Neuronal stem cell (in vitro differentiated cells): ENCODE data around the gene ACSF3.

Experiments used
- DNase-seq: peaks from one replicate; pipeline ENCODE4 v3.0.0-alpha.2; 2013; ENCODE audit warnings: low spot score
- H2AFZ ChIP-seq: one replicate; pipeline ENCODE4 v1.6.1; 2013; ENCODE audit warnings: mild to moderate bottlenecking, low read length, inconsistent platforms
- H2AK5ac ChIP-seq: 2 replicates; pipeline ENCODE4 v1.6.1; 2013; ENCODE audit warnings: low read depth, mild to moderate bottlenecking, inconsistent platforms, low read length, moderate library complexity, mixed read lengths
- H2BK120ac ChIP-seq: 2 replicates; pipeline ENCODE4 v1.6.1; 2013; ENCODE audit warnings: low read depth, mild to moderate bottlenecking, inconsistent platforms, low read length, moderate library complexity, mixed read lengths
- H2BK12ac ChIP-seq: one replicate; pipeline ENCODE4 v1.6.1; 2013; ENCODE audit warnings: low read length, inconsistent platforms
- H2BK15ac ChIP-seq: 2 replicates; pipeline ENCODE4 v1.6.1; 2013; ENCODE audit warnings: mild to moderate bottlenecking, low read length, inconsistent platforms, mixed read lengths
- H2BK5ac ChIP-seq: one replicate; pipeline ENCODE4 v1.6.1; 2013; ENCODE audit warnings: inconsistent platforms, mild to moderate bottlenecking, low read length, moderate library complexity
- H3K14ac ChIP-seq: one replicate; pipeline ENCODE4 v1.6.1; 2013; ENCODE audit warnings: low read length, inconsistent platforms
- H3K18ac ChIP-seq: 2 replicates; pipeline ENCODE4 v1.6.1; 2013; ENCODE audit warnings: low read length, inconsistent platforms
- H3K23ac ChIP-seq: 2 replicates; pipeline ENCODE4 v1.6.1; 2013; ENCODE audit warnings: low read depth, mild to moderate bottlenecking, mixed read lengths, low read length, inconsistent platforms; ENCODE audit not compliant: poor library complexity
- H3K27ac ChIP-seq: replicated peaks from 3 replicates; pipeline ENCODE4 v1.5.1; 2013; ENCODE audit warnings: low read length, inconsistent platforms
- H3K27me3 ChIP-seq, 3 experiments: 2 replicates each; pipeline ENCODE4 v1.6.1; 2013; ENCODE audit warnings: low read length in 3 of 3, mild to moderate bottlenecking in 2 of 3, inconsistent platforms in 1 of 3, low read depth in 1 of 3, mixed read lengths in 1 of 3, moderate library complexity in 1 of 3; ENCODE audit not compliant: control insufficient read depth in 3 of 3, insufficient read depth in 3 of 3
- H3K36me3 ChIP-seq, 2 donors: replicated peaks in 1 of 2; 2 replicates each; pipeline ENCODE4 v1.6.1; 2013; ENCODE audit warnings: low read length in 2 of 2; ENCODE audit not compliant: control insufficient read depth in 2 of 2, insufficient read depth in 2 of 2
- H3K4ac ChIP-seq: 2 replicates; pipeline ENCODE4 v1.6.1; 2013; ENCODE audit warnings: inconsistent platforms, mild to moderate bottlenecking, low read length, moderate library complexity
- H3K4me1 ChIP-seq, 2 donors: 1 replicate in 1 of 2; 2 replicates in 1 of 2; pipeline ENCODE4 v1.6.1; 2013; ENCODE audit warnings: low read length in 2 of 2, low read depth in 1 of 2; ENCODE audit not compliant: control insufficient read depth in 2 of 2, insufficient read depth in 1 of 2
- H3K4me2 ChIP-seq: one replicate; pipeline ENCODE4 v1.6.1; 2013; ENCODE audit warnings: mild to moderate bottlenecking, low read length, inconsistent platforms; ENCODE audit not compliant: insufficient read depth, poor library complexity, severe bottlenecking
- H3K4me3 ChIP-seq, 2 donors: 2 replicates each; pipeline ENCODE4 v1.5.1; 2013; ENCODE audit warnings: low read length in 2 of 2, mild to moderate bottlenecking in 2 of 2, inconsistent platforms in 1 of 2, moderate library complexity in 1 of 2
- H3K79me1 ChIP-seq: one replicate; pipeline ENCODE4 v1.6.1; 2013; ENCODE audit warnings: low read depth, mild to moderate bottlenecking, inconsistent platforms, low read length, moderate library complexity
- H3K9ac ChIP-seq: one replicate; pipeline ENCODE4 v1.6.1; 2013; ENCODE audit warnings: mild to moderate bottlenecking, low read depth, low read length, inconsistent platforms; ENCODE audit not compliant: poor library complexity
- H3K9me3 ChIP-seq, 2 donors: replicated peaks in 1 of 2; 2 replicates each; pipeline versions ENCODE3 to v1.6.1; 2013; ENCODE audit warnings: low read length in 2 of 2, mild to moderate bottlenecking in 2 of 2, inconsistent platforms in 1 of 2, low read depth in 1 of 2, mixed read lengths in 1 of 2, moderate library complexity in 1 of 2; ENCODE audit not compliant: control insufficient read depth in 2 of 2, insufficient read depth in 1 of 2
- H4K8ac ChIP-seq: one replicate; pipeline ENCODE4 v1.6.1; 2013; ENCODE audit warnings: low read depth, mild to moderate bottlenecking, inconsistent platforms, low read length, moderate library complexity
- H4K91ac ChIP-seq: one replicate; pipeline ENCODE4 v1.6.1; 2013; ENCODE audit warnings: low read length, low read depth, mild to moderate bottlenecking, inconsistent platforms; ENCODE audit not compliant: poor library complexity
- WGBS, 2 donors: extraction: QIAGEN DNeasy Blood & Tissue Kit; methylation state at CpG; one replicate each; pipeline ENCODE4 v1.1.7; 2013; ENCODE audit warnings: missing lambda C conversion rate in 2 of 2, mixed read lengths in 1 of 2; ENCODE audit not compliant: insufficient read length in 2 of 2, insufficient replicate concordance in 1 of 2; ENCODE audit errors: extremely low coverage in 2 of 2; 5-methylcytosine and 5-hydroxymethylcytosine counted together

Gene ACSF3

GRCh38 chr16:89143201-89143741 is 49.6 kb downstream of the ACSF3 start:
- Histone ChIP-seq H3K4ac (no peak overlapping the region), H2AK5ac (no peak overlapping the region), H3K14ac (no peak overlapping the region), H4K8ac (peak overlapping the region; percentile 56), H2BK15ac (no peak overlapping the region), H2BK5ac (no peak overlapping the region), H2BK120ac (peak overlapping the region; percentile 5), H3K36me3 (peaks cover 34 to 35% of the 10 kb centered on the region in 2 donors), H4K91ac (no peak overlapping the region), H3K4me3 (no peak overlapping the region), H3K4me1 (no peaks in the 10 kb centered on the region), H3K27me3 (no peaks in the 10 kb centered on the region), H2AFZ (no peak overlapping the region), H3K23ac (no peak overlapping the region), H3K27ac (no peak overlapping the region), H3K79me1 (peaks cover 6% of the 10 kb centered on the region), H3K9me3 (peaks cover 0 to 7% of the 10 kb centered on the region in 2 donors), H3K4me2 (no peak overlapping the region), H3K9ac (peak overlapping the region; percentile 44), H3K18ac (no peak overlapping the region), H2BK12ac (peak overlapping the region; percentile 46)
- WGBS, 2 donors = no CpG with 5 or more reads among the region's 17 CpGs
- DNase-seq = no peak

- H3K4ac ChIP-seq = no peak overlapping the region
- no peak overlapping the region for H2AK5ac ChIP-seq
- no peak overlapping the region for H3K14ac ChIP-seq
- H4K91ac ChIP-seq = no peak overlapping the region
- H3K23ac ChIP-seq = no peak overlapping the region
- no peaks in the 10 kb centered on the region for H3K4me1 ChIP-seq
- H3K18ac ChIP-seq = no peak overlapping the region
- DNase-seq = no peak
- peaks cover 35 to 40% of the 10 kb centered on the region in 2 donors for H3K36me3 ChIP-seq
- H3K27ac ChIP-seq = no peak overlapping the region
- H2BK15ac ChIP-seq = no peak overlapping the region
- no peak overlapping the region for H4K8ac ChIP-seq
- H2BK120ac ChIP-seq = peak overlapping the region; percentile 87
- no peak overlapping the region for H3K4me2 ChIP-seq
- H3K9me3 ChIP-seq = peaks cover 0 to 15% of the 10 kb centered on the region in 2 donors
- peaks cover 4% of the 10 kb centered on the region for H3K79me1 ChIP-seq
- peak overlapping the region; percentile 29 for H2BK5ac ChIP-seq
- H3K27me3 ChIP-seq = no peaks in the 10 kb centered on the region
- H3K9ac ChIP-seq = peak overlapping the region; percentile 30
- no peak overlapping the region for H2BK12ac ChIP-seq
- H2AFZ ChIP-seq = no peak overlapping the region
- WGBS, 2 donors = no CpG with 5 or more reads among the region's 22 CpGs
- no peak overlapping the region for H3K4me3 ChIP-seq
These were observed 50.4 kb downstream of the ACSF3 start for GRCh38 chr16:89143911-89144675.

GRCh38 chr16:89144681-89145080 is 51.0 kb downstream of the ACSF3 start:
- Histone ChIP-seq H3K27me3 (no peaks in the 10 kb centered on the region), H3K9me3 (peaks cover 4 to 21% of the 10 kb centered on the region in 2 donors), H3K4me2 (no peak overlapping the region), H2BK5ac (peak overlapping the region; percentile 29), H2BK120ac (no peak overlapping the region), H3K79me1 (peaks cover 3% of the 10 kb centered on the region), H3K9ac (no peak overlapping the region), H2AK5ac (no peak overlapping the region), H3K14ac (no peak overlapping the region), H3K4me1 (no peaks in the 10 kb centered on the region), H3K27ac (no peak overlapping the region), H3K4ac (no peak overlapping the region), H3K18ac (no peak overlapping the region), H3K4me3 (no peak overlapping the region), H4K91ac (no peak overlapping the region), H4K8ac (no peak overlapping the region), H2BK15ac (no peak overlapping the region), H3K36me3 (peaks cover 36 to 46% of the 10 kb centered on the region in 2 donors), H2BK12ac (no peak overlapping the region), H3K23ac (no peak overlapping the region), H2AFZ (no peak overlapping the region)
- no CpG with 5 or more reads among the region's 6 CpGs for WGBS, 2 donors
- no peak for DNase-seq

GRCh38 chr16:89145406-89146161 is 51.9 kb downstream of the ACSF3 start:
- H3K36me3 ChIP-seq = peaks cover 32 to 51% of the 10 kb centered on the region in 2 donors
- H3K27ac ChIP-seq = no peak overlapping the region
- H2BK120ac ChIP-seq = no peak overlapping the region
- H3K4me1 ChIP-seq = no peaks in the 10 kb centered on the region
- no peak overlapping the region for H4K8ac ChIP-seq
- H3K14ac ChIP-seq = no peak overlapping the region
- no CpG with 5 or more reads among the region's 25 CpGs for WGBS, 2 donors
- peak overlapping the region; percentile 10 for H2BK12ac ChIP-seq
- H3K4ac ChIP-seq = no peak overlapping the region
- H3K9me3 ChIP-seq = peaks cover 6 to 26% of the 10 kb centered on the region in 2 donors
- H2AFZ ChIP-seq = no peak overlapping the region
- no peak overlapping the region for H3K9ac ChIP-seq
- no peak overlapping the region for H2BK5ac ChIP-seq
- no peak overlapping the region for H3K23ac ChIP-seq
- peaks cover 3% of the 10 kb centered on the region for H3K79me1 ChIP-seq
- H4K91ac ChIP-seq = no peak overlapping the region
- no peaks in the 10 kb centered on the region for H3K27me3 ChIP-seq
- DNase-seq = no peak
- H3K4me2 ChIP-seq = no peak overlapping the region
- H3K4me3 ChIP-seq = no peak overlapping the region
- peak overlapping the region; percentile 37 for H2AK5ac ChIP-seq
- no peak overlapping the region for H2BK15ac ChIP-seq
- no peak overlapping the region for H3K18ac ChIP-seq
